LHCN-M2 (cell line): ENCODE results near the gene CRYBG1. TPM values are rescaled to one million over a fixed set of nuclear protein-coding genes. Genes with fewer than 3 reads are reported as not detected.

Experiments used
- DNase-seq: peaks from one replicate; pipeline ENCODE4 v3.0.0-alpha.2; 2012; ENCODE audit warnings: low read depth
- polyA plus RNA-seq: library from polyadenylated mRNA; unstranded; fragments of >200 nt; gene quantifications from one replicate; pipeline ENCODE4 v1.2.1, GENCODE V29; 2012; ENCODE audit warnings: missing spikeins
- total RNA-seq: library from RNA; depleted of rRNA; stranded (reverse); fragments of >200 nt; gene quantifications from 2 replicates; pipeline ENCODE4 v1.2.3, GENCODE V29; 2014; rRNA removed

CRYBG1 gene
- total RNA-seq, result 43.6 and 48.6 TPM in 2 replicates
- 5.6 TPM for polyA plus RNA-seq

GRCh38 chr6:106360410-106360988 lies at the start of gene CRYBG1:
CRYBG1 (plus strand) TSS chr6:106360717; CDS start chr6:106360909, 192 bp downstream.
- peak; percentile 18 for DNase-seq

GRCh38 chr6:106315765-106316374 lies 44.6 kb upstream of the CRYBG1 start:
- DNase-seq, result peak; percentile 59

DNA sequence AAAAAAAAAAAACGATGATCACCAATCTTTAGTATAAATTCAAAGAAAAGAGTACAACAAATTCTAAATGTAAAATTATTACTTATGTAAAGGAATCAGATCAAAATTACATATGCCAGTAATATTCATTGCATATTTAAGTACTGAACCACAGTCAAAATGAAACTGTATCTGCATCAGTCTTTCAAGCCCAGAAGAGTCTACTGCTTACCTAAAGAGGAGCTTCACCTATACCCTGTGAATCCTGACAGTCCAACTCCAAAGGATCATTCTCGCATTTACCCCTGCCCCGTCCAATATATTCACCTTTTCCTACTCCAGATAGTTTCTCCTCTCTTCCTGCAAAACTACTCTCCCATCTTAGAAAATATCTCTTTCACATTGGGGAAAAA lies 44.1 kb upstream of the CRYBG1 start:
- DNase-seq, result no peak

GRCh38 chr6:106318061-106318460 lies 42.5 kb upstream of the CRYBG1 start:
- no peak for DNase-seq

GRCh38 chr6:106318851-106319250 lies 41.7 kb upstream of the CRYBG1 start:
- DNase-seq, result no peak

DNA sequence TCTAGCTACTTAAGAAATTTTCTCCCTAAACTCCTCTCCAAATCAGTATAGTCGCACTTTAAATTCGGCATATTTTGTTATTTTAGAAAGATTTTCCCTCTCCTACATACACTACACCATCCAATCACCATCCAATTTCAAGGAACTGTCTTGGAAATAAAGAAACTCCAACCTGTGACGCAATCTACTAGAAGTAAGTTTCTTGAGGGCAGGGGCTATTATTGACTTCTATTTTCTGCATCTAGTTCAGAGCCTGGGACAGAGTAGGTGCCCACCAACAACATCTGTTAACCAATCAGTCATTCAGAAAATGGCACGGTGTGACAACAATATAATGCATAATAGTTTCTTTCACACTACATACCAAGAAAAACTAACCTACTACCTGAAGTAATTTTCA lies 38.6 kb upstream of the CRYBG1 start:
- no peak for DNase-seq

DNA sequence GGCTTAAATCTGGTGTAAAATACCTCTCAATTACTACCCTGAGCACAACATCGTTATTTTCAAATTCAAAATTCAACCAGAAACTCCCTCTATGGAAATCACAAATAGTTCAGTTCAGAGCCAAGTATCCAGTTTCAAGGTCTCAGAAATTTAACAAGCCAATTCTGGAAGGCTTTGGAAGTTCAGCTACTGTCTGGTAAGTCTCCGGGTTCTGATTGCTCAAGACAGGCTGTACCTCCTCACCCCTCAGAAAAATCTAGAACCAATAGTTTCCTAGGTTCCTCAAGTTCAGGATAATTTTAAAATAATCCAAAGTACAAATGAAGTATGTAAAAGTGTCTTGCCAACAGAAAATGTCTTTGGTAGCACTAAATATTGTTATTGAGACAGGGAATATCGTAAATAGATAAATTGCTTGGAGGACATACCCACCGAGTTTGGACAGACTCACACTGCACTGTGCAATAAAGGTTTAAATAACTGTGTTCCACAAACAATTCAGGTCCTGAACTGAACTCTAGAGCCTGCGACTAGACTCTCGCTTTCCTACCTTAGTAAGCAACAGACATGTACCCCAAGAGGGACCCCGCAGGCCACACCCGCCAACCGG lies 35.7 kb upstream of the CRYBG1 start:
- DNase-seq, result no peak

GRCh38 chr6:106325336-106326178 lies 35.0 kb upstream of the CRYBG1 start, which contains the start of gene ATG5:
ATG5 (minus strand) TSS chr6:106325760; CDS start chr6:106316208, 9,552 bp downstream.
- DNase-seq, result peak; percentile 99

GRCh38 chr6:106334646-106335448 lies 25.7 kb upstream of the CRYBG1 start:
- peak; percentile 42 for DNase-seq

GRCh38 chr6:106339334-106340029 lies 21.0 kb upstream of the CRYBG1 start:
- DNase-seq, result peak; percentile 87

DNA sequence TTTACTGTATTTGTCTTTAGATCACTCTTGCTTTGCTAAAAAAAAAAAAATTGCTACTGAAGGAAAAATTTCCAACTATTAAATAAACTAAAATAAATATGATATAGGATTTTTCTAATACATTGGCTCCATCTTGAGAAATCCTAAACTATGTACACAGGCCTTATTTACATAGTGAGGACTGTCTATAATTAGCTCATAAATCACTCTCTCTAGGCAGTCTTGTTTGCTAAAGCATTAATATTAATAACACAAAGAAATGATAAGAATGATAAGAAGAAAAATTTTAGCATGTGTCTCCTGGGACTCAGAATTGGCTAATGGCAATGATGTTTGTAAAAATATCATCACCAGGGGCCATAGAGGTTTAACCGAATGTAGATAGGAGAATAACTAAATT lies 13.3 kb upstream of the CRYBG1 start:
- DNase-seq, result no peak

- DNase-seq, result no peak
These were observed 4.1 kb upstream of the CRYBG1 start for GRCh38 chr6:106356378-106356777.

GRCh38 chr6:106359959-106360409 lies 533 bp upstream of the CRYBG1 start:
- DNase-seq, result no peak

- no peak for DNase-seq
These were observed 493 bp downstream of the CRYBG1 start for GRCh38 chr6:106360989-106361430.

DNA sequence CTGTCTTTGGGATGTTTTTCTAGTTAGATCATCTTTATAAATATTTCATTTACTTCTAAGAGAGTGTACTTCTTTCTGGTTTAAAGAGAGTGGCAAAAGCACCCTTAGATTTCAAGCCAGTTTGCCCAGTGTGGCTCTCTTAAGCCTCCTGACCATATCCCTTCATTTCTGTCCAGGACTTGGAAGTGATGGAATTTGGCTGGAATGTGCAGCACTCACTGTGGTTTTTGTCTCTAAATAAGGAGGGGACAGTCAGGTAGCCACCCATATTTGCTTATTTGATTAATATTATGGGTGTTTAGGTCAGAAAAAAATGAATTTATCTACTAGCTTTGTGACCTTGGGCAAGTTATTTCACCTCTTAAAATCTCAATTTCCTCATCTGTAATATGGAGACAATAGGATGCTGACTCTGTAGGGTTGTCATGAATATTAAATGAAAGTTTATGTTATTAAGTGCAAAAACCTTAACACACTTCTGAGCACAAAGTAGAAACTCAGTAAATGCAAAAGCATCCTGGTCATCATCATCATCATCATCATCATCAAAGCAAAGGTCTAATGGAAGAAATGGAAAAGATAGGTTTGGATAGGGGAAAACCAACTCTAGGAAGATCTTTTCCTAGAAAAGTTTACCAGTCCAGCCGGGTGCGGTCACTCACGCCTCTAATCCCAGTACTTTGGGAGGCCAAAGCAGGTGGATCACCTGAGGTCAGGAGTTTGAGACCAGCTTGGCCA lies 3.1 kb downstream of the CRYBG1 start:
- no peak for DNase-seq

DNA sequence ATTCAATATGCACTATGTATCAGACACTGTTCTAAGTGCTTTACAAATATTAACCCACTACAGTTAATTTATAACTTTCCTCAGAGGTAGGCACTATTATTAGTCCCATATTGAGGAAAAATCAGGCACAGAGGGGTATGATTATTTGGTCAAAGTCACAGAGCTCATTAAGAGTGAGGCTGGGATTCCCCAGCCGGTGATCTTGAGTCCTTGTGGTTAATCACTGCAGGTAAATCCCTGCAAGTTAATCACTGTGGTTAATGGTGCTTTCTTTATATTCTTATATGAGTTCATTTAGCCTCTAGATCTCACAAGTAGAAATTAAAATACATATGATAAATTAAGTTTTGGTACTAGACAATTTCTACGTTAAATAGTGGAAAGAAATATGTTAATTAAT lies 9.2 kb downstream of the CRYBG1 start:
- DNase-seq, result no peak

GRCh38 chr6:106370639-106371038 lies 10.1 kb downstream of the CRYBG1 start:
- no peak for DNase-seq

- no peak for DNase-seq
These were observed 12.5 kb downstream of the CRYBG1 start for GRCh38 chr6:106372838-106373501.
